ENCODE data around the gene SARDH. TPM values are rescaled to one million over a fixed set of nuclear protein-coding genes. Genes with fewer than 3 reads are reported as not detected.

The SARDH gene
- total and polyA plus RNA-seq, 2 donors (not counting 3 experiments of a cell fraction or from before 2014, with no cell fraction given): 0.19 to 0.44 TPM

- no peaks in the 10 kb centered on the region for H3K4me1 ChIP-seq (ENCODE audit: control insufficient read depth, extremely low read depth, insufficient read depth, low read length)
- no peak for FAIRE-seq
- CTCF ChIA-PET: no interaction called here
- no TSS peak for BruUV-seq (replicated peaks)
- no peak for DNase-seq (ENCODE audit: low read depth, low spot score)
- POLR2A ChIA-PET: no interaction called here
- no peak for TF ChIP-seq FOS (IDR thresholded peaks at IDR 0.05; ENCODE audit: borderline replicate concordance, insufficient read depth, low read length)
- TF ChIP-seq, protein P1, sequence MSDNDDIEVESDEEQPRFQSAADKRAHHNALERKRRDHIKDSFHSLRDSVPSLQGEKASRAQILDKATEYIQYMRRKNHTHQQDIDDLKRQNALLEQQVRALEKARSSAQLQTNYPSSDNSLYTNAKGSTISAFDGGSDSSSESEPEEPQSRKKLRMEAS (IDR thresholded peaks at IDR 0.05; ENCODE audit: insufficient read depth, insufficient read length): no peak
- TF ChIP-seq MYC (IDR thresholded peaks at IDR 0.05; ENCODE audit: low read depth, low read length): no peak
- TF ChIP-seq JUN (IDR thresholded peaks at IDR 0.05; ENCODE audit: borderline replicate concordance, insufficient read depth, insufficient read length, low read depth): no peak
- no peak for TF ChIP-seq POLR2A (IDR thresholded peaks at IDR 0.05; ENCODE audit: low read depth, low read length)
- TF ChIP-seq CTCF (IDR thresholded peaks at IDR 0.05; ENCODE audit: extremely low read depth in 1 of 2, insufficient read depth in 1 of 2, low read depth in 1 of 2, low read length in 2 of 2): no peak
- no peak for TF ChIP-seq GATA2 (IDR thresholded peaks at IDR 0.05; ENCODE audit: insufficient read depth, insufficient read length, low read depth, low read length)
- TF ChIP-seq POLR2AphosphoS5 (IDR thresholded peaks at IDR 0.05; ENCODE audit: insufficient read depth, low read depth, low read length): no peak
- no peak for TF ChIP-seq EZH2 (IDR thresholded peaks at IDR 0.05; ENCODE audit: borderline replicate concordance, low read depth, low read length, severe bottlenecking)
- H3K27ac ChIP-seq (ENCODE audit: insufficient read depth, low read depth, low read length): no peak overlapping the region
- no peaks in the 10 kb centered on the region for H3K27me3 ChIP-seq (ENCODE audit: control insufficient read depth in 2 of 2, insufficient read depth in 2 of 2, low read length in 2 of 2)
- no peaks in the 10 kb centered on the region for H3K36me3 ChIP-seq (ENCODE audit: control insufficient read depth in 2 of 2, extremely low read depth in 1 of 2, insufficient read depth in 2 of 2, low read length in 2 of 2)
- no peak overlapping the region for H3K4me3 ChIP-seq (replicated peaks in 1 of 3; ENCODE audit: insufficient read depth in 1 of 3, low read depth in 1 of 3, low read length in 3 of 3)
- no peaks in the 10 kb centered on the region for H3K9me1 ChIP-seq (replicated peaks; ENCODE audit: control insufficient read depth, extremely low read depth, insufficient read depth, low read length)
- H3K9me3 ChIP-seq (replicated peaks; ENCODE audit: control insufficient read depth, insufficient read depth, low read length): no peaks in the 10 kb centered on the region
- H3K9ac ChIP-seq (replicated peaks; ENCODE audit: extremely low read depth, insufficient read depth, low read length): no peak overlapping the region
- H3K4me2 ChIP-seq (ENCODE audit: insufficient read depth, low read length): no peak overlapping the region
- dilution Hi-C loops (cut with MboI; ENCODE audit: extremely low pct_ligation_motif_present, low sequenced_read_pairs): no loop called here
- intact Hi-C loops (cut with micrococcal nuclease): no loop called here
- H4K20me1 ChIP-seq (replicated peaks; ENCODE audit: control insufficient read depth, extremely low read depth, insufficient read depth, low read length): no peaks in the 10 kb centered on the region
- H2AFZ ChIP-seq (ENCODE audit: low read depth, low read length): no peak overlapping the region
- no peaks in the 10 kb centered on the region for H3K79me2 ChIP-seq (ENCODE audit: control insufficient read depth, insufficient read depth, low read length)
Measured at GRCh38 chr9:133709015-133709611, 29.0 kb downstream of the SARDH start.
